Breast epithelium (tissue), 3 donors: ENCODE measurements around the gene SHC3.

Source experiments
- CTCF ChIP-seq, 3 donors: fragments of 450-650 bp; IDR thresholded peaks; one replicate each; pipeline ENCODE4 v1.5.1; 2016 to 2017; ENCODE audit warnings: antibody characterized with exemption in 3 of 3, mild to moderate bottlenecking in 3 of 3, moderate library complexity in 3 of 3
- POLR2A ChIP-seq: fragments of 450-650 bp; IDR thresholded peaks from one replicate; pipeline ENCODE4 v1.6.1; 2016; ENCODE audit warnings: antibody characterized with exemption, mild to moderate bottlenecking, moderate library complexity

GRCh38 chr9:89038382-89039103, 140.1 kb downstream of the SHC3 start:
- TF ChIP-seq POLR2A (no peak), CTCF (IDR thresholded peaks at IDR 0.05) (no peak)
